Panc1 (cell line): Measurements from ENCODE around the gene COL6A1. TPM values are rescaled to one million over a fixed set of nuclear protein-coding genes. Genes with fewer than 3 reads are reported as not detected.

Source experiments
- ATAC-seq: fragments of 200-7000 bp; cut with Tn5 transposase; 2 replicates; pipeline ENCODE4 v1.9.1; 2020; ENCODE audit warnings: mild to moderate bottlenecking, moderate library complexity
- BruUV-seq: library from RNA; stranded (reverse); fragments of 400-500 nt; replicated peaks from 2 replicates; lab custom pipeline; 2021; lab: Mats Ljungman, UMichigan
- CTCF ChIA-PET: fragments of 300-600 bp; sonication (Branson Sonifier 250); formaldehyde crosslinking; loops from one replicate; lab custom pipeline; 2022; ENCODE audit warnings: antibody characterized with exemption; lab: Charles Lee
- POLR2A ChIA-PET: fragments of 300-600 bp; sonication (Branson Sonifier 250); formaldehyde crosslinking; loops from one replicate; lab custom pipeline; 2022; ENCODE audit warnings: antibody characterized with exemption; lab: Charles Lee
- DNase-seq: peaks from one replicate; pipeline ENCODE4 v3.0.0-alpha.2; 2010; ENCODE audit warnings: low read depth, low spot score
- H3K27ac ChIP-seq: 2 replicates; pipeline ENCODE4 v1.5.1; 2011; ENCODE audit warnings: mild to moderate bottlenecking, low read length, inconsistent platforms
- H3K27me3 ChIP-seq: fragments of 200-500 bp; sonication (Bioruptor generic); 2 replicates; pipeline ENCODE4 v1.6.0; 2014; ENCODE audit warnings: low read length, inconsistent platforms; ENCODE audit not compliant: control insufficient read depth, insufficient read depth
- H3K36me3 ChIP-seq: fragments of 200-500 bp; sonication (Bioruptor generic); 2 replicates; pipeline ENCODE4 v1.5.1; 2014; ENCODE audit warnings: inconsistent platforms, mild to moderate bottlenecking, low read length, moderate library complexity; ENCODE audit not compliant: control insufficient read depth, insufficient read depth
- H3K4me1 ChIP-seq: 2 replicates; pipeline ENCODE4 v1.5.1; 2011; ENCODE audit warnings: inconsistent platforms, mild to moderate bottlenecking, low read length, moderate library complexity; ENCODE audit not compliant: control insufficient read depth, insufficient read depth
- H3K4me3 ChIP-seq, 2 experiments: 2 replicates each; pipeline ENCODE4 v1.5.1; 2011 to 2012; ENCODE audit warnings: low read depth in 2 of 2, low read length in 2 of 2, mild to moderate bottlenecking in 2 of 2, inconsistent platforms in 1 of 2, moderate library complexity in 1 of 2
- H3K9me3 ChIP-seq: fragments of 200-500 bp; sonication (Bioruptor generic); 2 replicates; pipeline ENCODE4 v1.5.1; 2014; ENCODE audit warnings: low read depth, mild to moderate bottlenecking, inconsistent platforms, low read length, moderate library complexity; ENCODE audit not compliant: control insufficient read depth, insufficient read depth
- CTCF ChIP-seq: fragments of 450-650 bp; IDR thresholded peaks from 2 replicates; pipeline ENCODE4 v1.5.1; 2017; ENCODE audit warnings: mild to moderate bottlenecking
- POLR2AphosphoS5 ChIP-seq: IDR thresholded peaks from 2 replicates; pipeline ENCODE4 v1.6.1; 2012; ENCODE audit warnings: mild to moderate bottlenecking, low read depth, low read length, moderate library complexity
- REST ChIP-seq, 2 experiments: IDR thresholded peaks; 2 replicates each; pipeline ENCODE4 v1.6.1; 2011 to 2012; ENCODE audit warnings: low read depth in 2 of 2, control low read depth in 1 of 2, low read length in 1 of 2, mild to moderate bottlenecking in 1 of 2, moderate library complexity in 1 of 2; ENCODE audit not compliant: insufficient read depth in 1 of 2
- SIN3A ChIP-seq: IDR thresholded peaks from 2 replicates; pipeline ENCODE4 v1.6.1; 2012; ENCODE audit warnings: low read depth, mild to moderate bottlenecking, low read length, moderate library complexity, borderline replicate concordance; ENCODE audit not compliant: insufficient read depth
- TCF7L2 ChIP-seq: IDR thresholded peaks from 2 replicates; pipeline ENCODE4 v1.6.1; 2011; ENCODE audit warnings: mild to moderate bottlenecking, low read depth, low read length, inconsistent platforms
- in situ Hi-C: cut with HindIII; loops from 2 replicates; pipeline ENCODE4 v1.10.0; 2016; ENCODE audit warnings: low sequenced_read_pairs, low pct_unique_long_range_greater_than_20kb
- intact Hi-C: fragments of 100-400 bp; cut with micrococcal nuclease; formaldehyde crosslinking; loops from one replicate; pipeline ENCODE4 v1.10.0; 2022; ENCODE audit not compliant: unreplicated experiment
- total RNA-seq: library from RNA; stranded (reverse); gene quantifications from one replicate; pipeline ENCODE4 v1.2.1, GENCODE V29; 2021; ENCODE audit not compliant: unreplicated experiment

The COL6A1 gene
- total RNA-seq, 1 experiment from 2014 or later = 34.2 TPM

GRCh38 chr21:46024141-46024540 lies 42.6 kb downstream of the COL6A1 start:
- ChIA-PET CTCF (no interaction called here), POLR2A (no interaction called here)
- BruUV-seq = no TSS peak
- no peaks in the 10 kb centered on the region for H3K4me1 ChIP-seq
- no peak for DNase-seq
- H3K27me3 ChIP-seq = peaks cover 2% of the 10 kb centered on the region; the same call in 1 of the 2 replicates
- H3K4me3 ChIP-seq = no peak overlapping the region
- H3K36me3 ChIP-seq = no peaks in the 10 kb centered on the region
- TF ChIP-seq CTCF (no peak), POLR2AphosphoS5 (no peak), TCF7L2 (no peak), SIN3A (no peak), REST (IDR thresholded peaks at IDR 0.05; ENCODE audit: insufficient read depth in 1 of 2, low read depth in 2 of 2, low read length in 1 of 2) (no peak)
- no peak for ATAC-seq
- intact Hi-C loops (no loop called here), in situ Hi-C loops (no loop called here)
- H3K27ac ChIP-seq = no peak overlapping the region
- H3K9me3 ChIP-seq = no peaks in the 10 kb centered on the region

DNA sequence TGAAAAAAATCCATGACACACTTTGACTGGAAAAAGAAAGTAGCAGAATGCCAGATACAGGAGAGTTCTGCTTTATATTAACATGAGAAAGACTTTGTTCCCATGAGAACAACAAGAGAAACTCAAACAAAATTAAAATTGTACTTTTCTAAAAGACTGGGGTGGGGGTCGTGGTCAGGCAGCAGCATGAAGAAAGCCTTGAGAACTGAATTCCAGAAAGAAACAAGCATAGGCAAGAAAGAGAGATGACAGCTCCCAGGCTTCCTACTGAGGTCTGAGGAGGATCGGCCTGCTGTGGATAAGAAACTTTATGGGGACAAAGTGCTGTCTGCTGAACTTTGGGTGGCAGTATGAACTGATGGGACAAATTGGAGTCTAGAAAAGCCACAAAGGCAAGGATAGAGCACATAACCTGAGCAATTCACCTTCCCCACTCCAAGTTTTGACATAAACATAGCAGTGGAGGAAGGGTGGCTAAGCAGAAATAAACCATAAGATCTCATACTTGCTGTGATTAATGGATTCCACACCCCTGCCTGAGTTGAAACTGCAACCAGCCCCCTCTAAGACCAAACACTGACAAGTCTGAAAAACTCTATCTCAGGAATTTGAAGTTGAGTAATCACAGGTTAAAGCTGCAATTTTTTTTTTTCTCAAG lies 43.7 kb downstream of the COL6A1 start:
- in situ Hi-C loops (no loop called here), intact Hi-C loops (no loop called here)
- Histone ChIP-seq H3K36me3 (no peaks in the 10 kb centered on the region), H3K27me3 (peaks cover 2% of the 10 kb centered on the region; the same call in 1 of the 2 replicates), H3K4me1 (no peaks in the 10 kb centered on the region), H3K9me3 (no peaks in the 10 kb centered on the region), H3K4me3 (no peak overlapping the region), H3K27ac (no peak overlapping the region)
- TF ChIP-seq POLR2AphosphoS5 (no peak), SIN3A (no peak), TCF7L2 (no peak), CTCF (no peak), REST (IDR thresholded peaks at IDR 0.05; ENCODE audit: insufficient read depth in 1 of 2, low read depth in 2 of 2, low read length in 1 of 2) (no peak)
- no TSS peak for BruUV-seq
- CTCF ChIA-PET = no interaction called here
- POLR2A ChIA-PET = no interaction called here
- no peak for DNase-seq
- ATAC-seq = no peak
